ENCODE data around the gene TCHH. TPM values are rescaled to one million over a fixed set of nuclear protein-coding genes. Genes with fewer than 3 reads are reported as not detected.

TCHH gene
- total and polyA plus RNA-seq, 4 donors = 0.05 to 0.33 (median 0.08) TPM

GRCh38 chr1:152127673-152128072 is 12.4 kb upstream of the TCHH start:
- H3K9ac ChIP-seq (ENCODE audit: low read depth in 1 of 2, low read length in 2 of 2) = no peak overlapping the region
- peaks cover 0 to 7% (median 3%) of the 10 kb centered on the region in 4 donors for H3K27me3 ChIP-seq (ENCODE audit: control insufficient read depth in 4 of 4, insufficient read depth in 4 of 4, low read length in 3 of 4)
- no peaks in the 10 kb centered on the region for H3K4me1 ChIP-seq (ENCODE audit: control insufficient read depth in 4 of 4, insufficient read depth in 4 of 4, low read length in 3 of 4)
- peaks cover 0 to 4% (median under 1%) of the 10 kb centered on the region in 4 donors for H3K9me3 ChIP-seq (ENCODE audit: control insufficient read depth in 4 of 4, low read length in 3 of 4)
- DNase-seq (ENCODE audit: low spot score) = no peak
- no peak overlapping the region for H3K4me3 ChIP-seq (ENCODE audit: low read depth in 1 of 3, low read length in 3 of 3)
- no peak overlapping the region for H3K27ac ChIP-seq (ENCODE audit: low read depth in 1 of 2, low read length in 2 of 2)
- TF ChIP-seq CTCF (IDR thresholded peaks at IDR 0.05; ENCODE audit: low read depth, low read length, missing input control) (no peak), ZBTB33 (IDR thresholded peaks at IDR 0.05) (no peak), JUND (IDR thresholded peaks at IDR 0.05) (no peak), FOXA1 (IDR thresholded peaks at IDR 0.05) (no peak), GABPA (IDR thresholded peaks at IDR 0.05 in 1 of 2, conservative IDR thresholded peaks at IDR 0.05 in 1 of 2) (no peak), NR2F2 (IDR thresholded peaks at IDR 0.05) (no peak), MAX (IDR thresholded peaks at IDR 0.05) (no peak), RAD21 (IDR thresholded peaks at IDR 0.05) (no peak), TAF1 (conservative IDR thresholded peaks at IDR 0.05) (no peak), ATF3 (IDR thresholded peaks at IDR 0.05) (no peak), HNF4G (IDR thresholded peaks at IDR 0.05) (no peak), YY1 (IDR thresholded peaks at IDR 0.05) (no peak), HNF4A (conservative IDR thresholded peaks at IDR 0.05) (no peak), RXRA (IDR thresholded peaks at IDR 0.05) (no peak), EGR1 (IDR thresholded peaks at IDR 0.05; ENCODE audit: low read depth in 2 of 2) (no peak), SP1 (IDR thresholded peaks at IDR 0.05) (no peak), FOXA2 (IDR thresholded peaks at IDR 0.05) (no peak)
- TF ChIP-seq, protein P1, sequence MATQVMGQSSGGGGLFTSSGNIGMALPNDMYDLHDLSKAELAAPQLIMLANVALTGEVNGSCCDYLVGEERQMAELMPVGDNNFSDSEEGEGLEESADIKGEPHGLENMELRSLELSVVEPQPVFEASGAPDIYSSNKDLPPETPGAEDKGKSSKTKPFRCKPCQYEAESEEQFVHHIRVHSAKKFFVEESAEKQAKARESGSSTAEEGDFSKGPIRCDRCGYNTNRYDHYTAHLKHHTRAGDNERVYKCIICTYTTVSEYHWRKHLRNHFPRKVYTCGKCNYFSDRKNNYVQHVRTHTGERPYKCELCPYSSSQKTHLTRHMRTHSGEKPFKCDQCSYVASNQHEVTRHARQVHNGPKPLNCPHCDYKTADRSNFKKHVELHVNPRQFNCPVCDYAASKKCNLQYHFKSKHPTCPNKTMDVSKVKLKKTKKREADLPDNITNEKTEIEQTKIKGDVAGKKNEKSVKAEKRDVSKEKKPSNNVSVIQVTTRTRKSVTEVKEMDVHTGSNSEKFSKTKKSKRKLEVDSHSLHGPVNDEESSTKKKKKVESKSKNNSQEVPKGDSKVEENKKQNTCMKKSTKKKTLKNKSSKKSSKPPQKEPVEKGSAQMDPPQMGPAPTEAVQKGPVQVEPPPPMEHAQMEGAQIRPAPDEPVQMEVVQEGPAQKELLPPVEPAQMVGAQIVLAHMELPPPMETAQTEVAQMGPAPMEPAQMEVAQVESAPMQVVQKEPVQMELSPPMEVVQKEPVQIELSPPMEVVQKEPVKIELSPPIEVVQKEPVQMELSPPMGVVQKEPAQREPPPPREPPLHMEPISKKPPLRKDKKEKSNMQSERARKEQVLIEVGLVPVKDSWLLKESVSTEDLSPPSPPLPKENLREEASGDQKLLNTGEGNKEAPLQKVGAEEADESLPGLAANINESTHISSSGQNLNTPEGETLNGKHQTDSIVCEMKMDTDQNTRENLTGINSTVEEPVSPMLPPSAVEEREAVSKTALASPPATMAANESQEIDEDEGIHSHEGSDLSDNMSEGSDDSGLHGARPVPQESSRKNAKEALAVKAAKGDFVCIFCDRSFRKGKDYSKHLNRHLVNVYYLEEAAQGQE (IDR thresholded peaks at IDR 0.05) = no peak
- no peaks in the 10 kb centered on the region for H3K36me3 ChIP-seq (ENCODE audit: control insufficient read depth in 4 of 4, insufficient read depth in 3 of 4, low read depth in 1 of 4, low read length in 3 of 4)

All from liver (tissue), 9 donors.